B cell (primary cell): ENCODE measurements around the gene LYSMD2.

Experiments used
- CTCF ChIP-seq: fragments of 200-600 bp; IDR thresholded peaks from one replicate; pipeline ENCODE4 v1.8.0; 2022; ENCODE audit warnings: antibody characterized with exemption, mild to moderate bottlenecking
- EZH2 ChIP-seq: IDR thresholded peaks from 2 replicates; pipeline ENCODE4 v1.6.1; 2012; ENCODE audit warnings: borderline replicate concordance, low read depth, mild to moderate bottlenecking, moderate library complexity, low read length; ENCODE audit not compliant: insufficient read depth, poor library complexity, severe bottlenecking

- TF ChIP-seq EZH2 (no peak), CTCF (no peak)
These were observed 59.4 kb downstream of the LYSMD2 start for GRCh38 chr15:51678096-51678495.
